Kidney epithelial cell (primary cell): ENCODE results near the gene CUL1. TPM values are rescaled to one million over a fixed set of nuclear protein-coding genes. Genes with fewer than 3 reads are reported as not detected.

Experiments used
- DNase-seq: peaks from one replicate; pipeline ENCODE4 v3.0.0-alpha.2; 2010; ENCODE audit warnings: low read depth
- H3K27me3 ChIP-seq: 2 replicates; pipeline ENCODE4 v1.6.0; 2011; ENCODE audit warnings: low read length; ENCODE audit not compliant: control insufficient read depth, insufficient read depth
- H3K36me3 ChIP-seq: 2 replicates; pipeline ENCODE4 v1.5.1; 2011; ENCODE audit warnings: low read length; ENCODE audit not compliant: control insufficient read depth, insufficient read depth
- H3K4me3 ChIP-seq: 2 replicates; pipeline ENCODE4 v1.5.1; 2011; ENCODE audit warnings: low read depth, mild to moderate bottlenecking, control low read depth, low read length
- CTCF ChIP-seq: IDR thresholded peaks from 2 replicates; pipeline ENCODE4 v1.5.1; 2011; ENCODE audit warnings: mild to moderate bottlenecking, moderate library complexity, low read length, control low read depth, inconsistent platforms; ENCODE audit not compliant: insufficient read depth, poor library complexity, severe bottlenecking
- total RNA-seq: library from RNA; depleted of rRNA; stranded (reverse); fragments of >200 nt; gene quantifications from 2 replicates; pipeline ENCODE4 v1.2.3, GENCODE V29; 2015

CUL1 gene
- total RNA-seq, 1 donor from 2014 or later, result 41.3 TPM

DNA sequence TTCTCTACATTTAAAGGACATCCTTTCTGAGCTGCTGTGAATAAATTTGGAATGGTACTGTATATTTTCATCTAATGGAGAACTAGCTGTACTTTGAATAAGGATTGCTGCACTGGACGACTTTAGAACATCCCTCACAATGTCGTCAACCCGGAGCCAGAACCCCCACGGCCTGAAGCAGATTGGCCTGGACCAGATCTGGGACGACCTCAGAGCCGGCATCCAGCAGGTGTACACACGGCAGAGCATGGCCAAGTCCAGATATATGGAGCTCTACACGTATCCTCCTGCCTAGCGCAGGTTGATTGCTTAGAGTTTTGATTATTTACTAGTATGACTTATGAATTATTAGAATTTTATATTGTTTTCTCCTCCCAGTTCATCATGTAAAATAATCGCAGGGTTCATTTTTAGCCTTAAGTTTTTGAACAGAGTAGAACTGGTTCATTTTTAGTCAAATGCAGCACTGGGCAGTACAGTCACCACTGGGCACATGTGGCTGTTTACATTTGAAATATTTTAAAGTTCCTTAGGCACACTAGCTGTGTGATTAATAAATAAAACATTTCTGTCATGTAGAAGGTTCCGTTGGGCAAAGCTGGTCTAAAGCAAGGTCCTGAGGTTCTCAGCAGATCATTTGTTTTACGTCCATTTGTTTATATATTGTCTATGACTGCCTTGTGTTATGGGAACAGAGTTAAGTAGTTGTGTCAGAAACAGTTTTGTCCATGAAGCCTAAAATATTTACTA, 31.5 kb downstream of the CUL1 start:
- H3K4me3 ChIP-seq, result no peak overlapping the region
- H3K27me3 ChIP-seq, result no peaks in the 10 kb centered on the region
- no peak for DNase-seq
- peaks cover 3% of the 10 kb centered on the region for H3K36me3 ChIP-seq
- no peak for TF ChIP-seq CTCF

GRCh38 chr7:148732862-148733261, 34.2 kb downstream of the CUL1 start:
- TF ChIP-seq CTCF, result no peak
- no peak for DNase-seq
- H3K36me3 ChIP-seq, result peaks cover 4% of the 10 kb centered on the region
- no peaks in the 10 kb centered on the region for H3K27me3 ChIP-seq
- H3K4me3 ChIP-seq, result no peak overlapping the region

DNA sequence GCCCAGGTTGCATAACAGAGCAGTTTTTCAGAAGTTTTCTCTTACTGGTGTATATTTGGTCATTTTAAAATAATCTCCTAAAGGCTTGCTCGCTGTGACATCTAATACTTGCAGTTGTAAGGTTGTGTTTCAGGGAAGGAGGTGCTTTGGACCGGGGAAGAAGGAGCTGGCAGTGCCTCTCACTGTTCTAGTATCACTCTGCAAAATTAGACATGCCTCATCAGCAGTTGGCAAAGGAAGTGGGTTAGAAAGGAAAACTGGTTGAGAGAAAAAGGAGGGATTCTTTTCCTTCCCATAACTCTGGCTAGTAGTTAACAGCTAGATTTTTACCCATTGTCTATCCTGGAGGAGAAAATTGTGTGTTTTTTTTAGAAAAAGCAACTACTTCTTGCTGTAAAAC, 34.8 kb downstream of the CUL1 start:
- no peak for TF ChIP-seq CTCF
- no peak for DNase-seq
- Histone ChIP-seq H3K36me3 (peaks cover 4% of the 10 kb centered on the region), H3K4me3 (no peak overlapping the region), H3K27me3 (no peaks in the 10 kb centered on the region)

DNA sequence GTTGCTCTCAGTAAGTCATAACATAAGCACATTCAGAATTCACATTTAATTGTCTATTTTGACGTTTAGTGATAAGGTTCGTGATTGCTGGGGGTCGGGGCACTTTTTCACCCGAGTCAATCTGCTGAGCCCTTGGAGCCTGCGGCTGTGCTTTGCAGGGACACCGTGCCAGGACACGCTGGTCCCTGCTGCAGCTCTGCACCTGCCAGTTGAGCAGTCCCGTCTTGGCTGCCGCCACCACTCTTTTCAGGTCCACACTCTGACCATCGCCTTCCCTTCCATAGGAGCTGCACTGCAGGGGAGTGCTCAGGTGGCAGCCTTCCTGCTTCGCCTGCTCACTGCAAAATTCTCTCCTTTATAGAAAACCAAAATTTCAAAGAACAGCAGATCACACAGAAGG, 36.4 kb downstream of the CUL1 start:
- DNase-seq, result no peak
- Histone ChIP-seq H3K36me3 (peaks cover 4% of the 10 kb centered on the region), H3K4me3 (no peak overlapping the region), H3K27me3 (no peaks in the 10 kb centered on the region)
- TF ChIP-seq CTCF, result no peak

GRCh38 chr7:148735967-148736366, 37.3 kb downstream of the CUL1 start:
- no peak overlapping the region for H3K4me3 ChIP-seq
- no peak for DNase-seq
- TF ChIP-seq CTCF, result no peak
- H3K36me3 ChIP-seq, result peaks cover 5% of the 10 kb centered on the region
- H3K27me3 ChIP-seq, result no peaks in the 10 kb centered on the region
